RWPE2 (cell line): ENCODE measurements around the gene MMD2.

ENCODE experiments used
- ATAC-seq: fragments of 200-7000 bp; cut with Tn5 transposase; 3 replicates; pipeline ENCODE4 v1.9.1; 2021; ENCODE audit warnings: low read depth
- DNase-seq: peaks from one replicate; pipeline ENCODE4 v3.0.0-alpha.2; 2020; ENCODE audit warnings: low spot score
- H3K27ac ChIP-seq: fragments of 450-650 bp; 2 replicates; pipeline ENCODE4 v1.5.1; 2017; ENCODE audit warnings: mild to moderate bottlenecking; ENCODE audit not compliant: poor library complexity, severe bottlenecking
- H3K27me3 ChIP-seq: fragments of 250-450 bp; sonication (Bioruptor Pico); 2 replicates; pipeline ENCODE4 v1.5.1; 2021; ENCODE audit warnings: mild to moderate bottlenecking, moderate library complexity; ENCODE audit not compliant: insufficient read depth, poor library complexity, severe bottlenecking
- H3K36me3 ChIP-seq: fragments of 250-450 bp; sonication (Bioruptor Pico); 2 replicates; pipeline ENCODE4 v1.5.1; 2020; ENCODE audit warnings: low read depth, mild to moderate bottlenecking, moderate library complexity
- H3K4me1 ChIP-seq: fragments of 250-450 bp; sonication (Bioruptor Pico); 2 replicates; pipeline ENCODE4 v1.5.1; 2021; ENCODE audit warnings: mild to moderate bottlenecking, moderate library complexity; ENCODE audit not compliant: insufficient read depth, poor library complexity, severe bottlenecking
- H3K4me3 ChIP-seq: fragments of 250-450 bp; sonication (Bioruptor Pico); 2 replicates; pipeline ENCODE4 v1.5.1; 2021; ENCODE audit warnings: mild to moderate bottlenecking, moderate library complexity; ENCODE audit not compliant: severe bottlenecking
- H3K9me3 ChIP-seq: fragments of 250-450 bp; sonication (Bioruptor Pico); 2 replicates; pipeline ENCODE4 v1.5.1; 2021; ENCODE audit warnings: mild to moderate bottlenecking, moderate library complexity; ENCODE audit not compliant: severe bottlenecking
- CTCF ChIP-seq: fragments of 450-650 bp; IDR thresholded peaks from one replicate; pipeline ENCODE4 v1.5.1; 2017; ENCODE audit warnings: mild to moderate bottlenecking, moderate library complexity; ENCODE audit not compliant: poor library complexity, severe bottlenecking

The MMD2 gene

DNA sequence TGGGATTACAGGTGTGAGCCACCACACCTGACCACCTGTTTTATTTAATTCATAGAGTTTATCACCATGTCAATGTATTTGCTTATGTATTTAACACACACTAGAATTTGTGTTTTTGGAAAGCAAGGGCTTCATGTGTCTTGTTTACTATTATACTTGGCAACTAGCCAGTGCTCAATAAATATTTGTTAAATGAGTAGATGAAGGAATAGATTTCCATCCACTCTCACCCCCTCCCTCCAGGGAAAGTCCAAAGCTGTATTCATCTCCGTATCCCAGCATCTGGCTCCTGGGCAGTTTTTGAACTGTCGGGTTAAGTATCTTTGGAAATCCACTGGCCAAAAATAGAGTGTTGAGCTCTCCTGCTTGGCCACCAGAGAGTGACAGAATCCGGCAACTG is 70.8 kb downstream of the MMD2 start:
- ATAC-seq (no peak), DNase-seq (no peak)
- H3K4me3 ChIP-seq, result no peak overlapping the region
- TF ChIP-seq CTCF, result no peak
- no peaks in the 10 kb centered on the region for H3K4me1 ChIP-seq
- no peaks in the 10 kb centered on the region for H3K36me3 ChIP-seq
- no peaks in the 10 kb centered on the region for H3K9me3 ChIP-seq
- no peak overlapping the region for H3K27ac ChIP-seq
- peaks cover 5% of the 10 kb centered on the region for H3K27me3 ChIP-seq

DNA sequence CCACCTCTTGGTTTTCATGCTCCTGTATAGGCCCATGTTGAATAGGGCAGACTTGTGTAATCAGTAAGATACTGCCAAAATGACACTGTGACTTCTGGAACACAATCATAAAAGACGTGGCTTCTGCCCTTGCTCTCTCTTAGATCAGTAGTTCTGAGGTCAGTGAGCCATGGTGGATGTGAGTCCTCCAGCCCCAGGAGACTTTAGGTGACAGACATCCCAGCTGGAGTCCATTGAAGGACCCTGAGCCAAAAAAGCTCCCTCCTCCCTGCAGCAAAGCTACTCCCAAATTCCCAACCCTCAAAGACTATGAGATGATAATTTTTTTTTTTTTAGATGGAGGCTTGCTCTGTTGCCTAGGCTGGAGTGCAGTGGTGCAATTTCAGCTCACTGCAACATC is 72.3 kb downstream of the MMD2 start:
- ATAC-seq, result no peak
- no peak for DNase-seq
- H3K4me3 ChIP-seq, result no peak overlapping the region
- no peaks in the 10 kb centered on the region for H3K4me1 ChIP-seq
- no peaks in the 10 kb centered on the region for H3K36me3 ChIP-seq
- H3K27ac ChIP-seq, result no peak overlapping the region
- no peak for TF ChIP-seq CTCF
- no peaks in the 10 kb centered on the region for H3K9me3 ChIP-seq
- H3K27me3 ChIP-seq, result peaks cover 19% of the 10 kb centered on the region

DNA sequence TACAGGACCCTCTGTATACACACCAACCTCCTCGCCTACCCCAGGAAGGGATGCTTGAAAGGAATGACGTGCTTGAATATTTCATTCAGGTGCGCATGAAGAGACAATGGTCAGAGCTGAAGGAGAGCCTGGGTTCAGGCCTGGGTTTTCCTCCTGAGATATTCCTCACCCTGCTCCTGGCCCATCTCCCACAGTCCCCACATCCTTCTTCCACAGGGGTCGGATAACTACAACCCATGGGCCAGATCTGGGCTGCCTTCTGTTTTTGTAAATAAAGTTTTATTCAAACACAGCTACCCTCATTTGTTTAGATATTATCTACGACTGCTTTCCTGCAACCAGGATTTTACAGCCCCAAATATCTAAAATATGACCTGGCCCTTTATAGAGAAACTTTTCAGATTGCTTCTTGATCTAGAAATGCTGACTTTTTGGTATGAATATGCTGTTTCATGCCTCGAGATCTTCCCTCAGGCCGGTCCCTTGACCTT is 73.6 kb downstream of the MMD2 start:
- no peak overlapping the region for H3K4me3 ChIP-seq
- H3K9me3 ChIP-seq, result no peaks in the 10 kb centered on the region
- H3K27ac ChIP-seq, result no peak overlapping the region
- H3K4me1 ChIP-seq, result no peaks in the 10 kb centered on the region
- no peaks in the 10 kb centered on the region for H3K36me3 ChIP-seq
- no peak for DNase-seq
- no peak for TF ChIP-seq CTCF
- no peak for ATAC-seq
- H3K27me3 ChIP-seq, result peaks cover 19% of the 10 kb centered on the region

DNA sequence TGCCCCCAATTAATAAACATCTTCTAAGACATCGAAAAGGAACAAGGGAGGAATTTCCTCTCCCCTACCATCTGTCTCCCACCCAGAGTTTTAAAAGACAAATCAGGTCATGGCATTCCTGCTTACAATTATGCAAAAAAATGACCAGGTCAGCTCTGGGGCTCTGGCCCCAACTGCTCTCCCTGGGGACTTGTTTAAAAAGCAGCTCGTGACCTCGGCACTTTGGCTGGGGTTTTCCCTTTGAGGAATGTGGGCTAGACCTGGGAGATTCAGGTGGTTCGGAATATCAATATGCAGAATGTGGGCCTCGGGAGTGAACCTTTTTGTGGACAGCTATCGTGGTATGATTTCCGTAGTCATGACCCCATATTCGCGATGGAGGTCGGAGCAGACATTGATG is 74.8 kb downstream of the MMD2 start:
- Histone ChIP-seq H3K27ac (no peak overlapping the region), H3K4me3 (no peak overlapping the region), H3K9me3 (no peaks in the 10 kb centered on the region), H3K4me1 (no peaks in the 10 kb centered on the region), H3K36me3 (no peaks in the 10 kb centered on the region), H3K27me3 (peaks cover 21% of the 10 kb centered on the region)
- no peak for TF ChIP-seq CTCF
- ATAC-seq, result no peak
- no peak for DNase-seq

DNA sequence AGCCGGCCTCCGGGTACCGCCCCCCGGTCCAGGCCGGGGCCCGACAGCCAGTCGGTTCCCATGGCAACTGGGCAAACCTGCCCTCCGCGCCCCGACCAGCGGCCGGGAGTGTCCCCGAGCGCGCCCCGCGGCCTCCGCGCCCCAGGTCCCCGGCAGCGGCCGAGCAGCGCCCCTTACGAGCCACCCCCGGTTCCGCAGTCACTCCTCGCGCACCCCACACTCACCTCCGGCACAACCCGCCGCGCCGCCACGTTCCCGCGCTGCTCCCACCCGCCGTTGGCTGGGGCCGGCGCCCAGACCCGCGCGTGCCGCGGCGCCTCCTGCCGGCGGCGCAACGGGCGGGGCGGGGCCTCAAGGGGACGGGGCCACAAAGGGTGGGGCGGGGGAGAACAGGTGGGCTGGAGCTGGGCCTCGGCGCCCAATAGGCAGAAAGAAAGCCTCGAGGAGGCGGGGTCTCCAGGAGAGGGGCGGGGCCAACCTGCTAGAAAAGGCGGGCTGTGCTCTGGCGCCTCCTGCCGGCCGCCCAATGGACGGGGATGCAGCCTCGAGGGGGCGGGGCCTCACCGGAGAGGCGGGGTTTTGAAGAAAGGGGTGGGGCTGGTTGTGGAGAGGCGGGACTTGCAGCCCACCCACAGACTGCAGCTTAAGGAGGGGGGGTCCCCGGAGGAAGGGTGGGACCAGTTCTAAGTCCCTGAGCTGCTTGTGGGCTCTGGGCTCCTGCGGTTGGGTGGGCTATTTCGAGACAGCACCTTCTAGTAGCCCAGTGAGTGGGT is 75.4 kb downstream of the MMD2 start, which contains the start of gene RADIL:
RADIL (minus strand) TSS at position 345 of the 773 bp plus-strand sequence. CDS start 5,577 bp downstream, outside the sequence.
- DNase-seq, result no peak
- H3K9me3 ChIP-seq, result no peaks in the 10 kb centered on the region

More for the DNA sequence above, 75.4 kb downstream of the MMD2 start, which contains the start of gene RADIL:
- peak; percentile 74 for ATAC-seq
- Histone ChIP-seq H3K4me1 (no peaks in the 10 kb centered on the region), H3K36me3 (no peaks in the 10 kb centered on the region), H3K4me3 (peak within 1 kb of the TSS; percentile 41), H3K27me3 (peaks cover 28% of the 10 kb centered on the region), H3K27ac (no peak within 1 kb of the TSS)
- peak; percentile 82 for TF ChIP-seq CTCF
